ENCODE results near the gene HPSE2. TPM values are rescaled to one million over a fixed set of nuclear protein-coding genes. Genes with fewer than 3 reads are reported as not detected.

The HPSE2 gene
- total and polyA plus RNA-seq, 2 experiments from 2014 or later, result 0.10 to 0.24 TPM

DNA sequence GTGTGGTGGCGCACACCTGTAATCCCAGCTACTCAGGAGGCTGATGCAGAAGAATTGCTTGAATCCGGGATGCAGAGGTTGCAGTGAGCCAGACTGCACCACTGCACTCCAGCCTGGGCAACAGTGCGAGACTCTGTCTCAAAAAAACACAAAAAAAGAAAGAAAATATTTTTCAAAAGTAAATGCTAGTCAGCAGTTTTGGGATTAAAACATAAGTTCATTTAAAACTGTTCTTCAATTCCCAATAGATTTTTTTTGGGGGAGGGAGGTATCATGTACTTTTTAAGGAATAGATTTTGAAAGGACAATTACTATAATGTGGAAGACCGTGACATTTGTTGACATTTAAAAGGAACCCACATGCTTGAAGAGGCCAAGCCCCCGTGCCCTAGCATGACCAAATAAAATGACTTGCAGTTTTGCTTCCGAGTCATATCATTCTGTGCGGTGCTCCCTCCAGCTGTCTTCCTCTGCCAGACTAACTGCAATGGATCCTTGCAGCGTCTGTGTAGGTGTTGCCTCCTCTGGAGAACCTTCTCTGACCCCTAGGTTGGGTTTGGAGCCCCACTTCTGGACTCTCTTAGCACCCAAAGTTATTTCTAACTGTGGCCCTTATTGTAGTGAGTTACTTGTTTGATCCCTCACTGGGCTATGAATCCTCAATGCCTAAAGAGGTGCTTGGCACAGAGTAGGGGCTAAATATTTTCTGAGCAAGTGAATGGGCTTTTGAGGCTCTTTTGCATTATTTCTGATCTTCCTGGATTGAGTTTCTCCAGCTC is 771.5 kb downstream of the HPSE2 start:
- no peak for DNase-seq (ENCODE audit: low spot score)
- Histone ChIP-seq H3K4me3 (no peak overlapping the region), H2AFZ (no peak overlapping the region), H3K9me2 (ENCODE audit: insufficient read depth) (no peaks in the 10 kb centered on the region), H3F3A (replicated peaks; ENCODE audit: low read depth) (no peaks in the 10 kb centered on the region), H3K36me3 (ENCODE audit: insufficient read depth) (no peaks in the 10 kb centered on the region), H4K20me1 (replicated peaks; ENCODE audit: insufficient read depth) (no peaks in the 10 kb centered on the region), H3K79me2 (replicated peaks; ENCODE audit: insufficient read depth) (no peaks in the 10 kb centered on the region), H3K27ac (ENCODE audit: low read depth) (no peak overlapping the region), H3K4me2 (no peak overlapping the region), H3K4me1 (ENCODE audit: insufficient read depth) (no peaks in the 10 kb centered on the region), H3K27me3 (ENCODE audit: insufficient read depth) (peaks cover 15% of the 10 kb centered on the region; the same call in 1 of the 2 replicates)
- Mint-ChIP-seq H3K36me3 (ENCODE audit: low read depth) (no peaks in the 10 kb centered on the region), H3K27ac (no peak overlapping the region), H3K4me1 (peaks cover 11% of the 10 kb centered on the region), H3K27me3 (ENCODE audit: insufficient read depth, low read depth, poor library complexity) (peaks cover 12% of the 10 kb centered on the region), H3K4me3 (no peak overlapping the region), H3K9me3 (no peaks in the 10 kb centered on the region)
- ATAC-seq, result no peak
- TF ChIP-seq CREB1 (CRISPR knock-in tag; IDR thresholded peaks at IDR 0.05; ENCODE audit: low read depth) (no peak), JUNB (IDR thresholded peaks at IDR 0.05; ENCODE audit: unreplicated experiment) (no peak), ZNF331 (CRISPR knock-in tag; IDR thresholded peaks at IDR 0.05; ENCODE audit: low read depth) (no peak), EZH2 (IDR thresholded peaks at IDR 0.05; ENCODE audit: low read depth, unreplicated experiment) (no peak), STAT1 (IDR thresholded peaks at IDR 0.05; ENCODE audit: unreplicated experiment) (no peak), POLR2AphosphoS5 (IDR thresholded peaks at IDR 0.05; ENCODE audit: low read depth) (no peak), ZNF114 (CRISPR knock-in tag; IDR thresholded peaks at IDR 0.05) (no peak), EZH2phosphoT487 (IDR thresholded peaks at IDR 0.05; ENCODE audit: unreplicated experiment) (no peak), NANOG (IDR thresholded peaks at IDR 0.05; ENCODE audit: borderline replicate concordance) (no peak)
- TF ChIP-seq, protein P1, sequence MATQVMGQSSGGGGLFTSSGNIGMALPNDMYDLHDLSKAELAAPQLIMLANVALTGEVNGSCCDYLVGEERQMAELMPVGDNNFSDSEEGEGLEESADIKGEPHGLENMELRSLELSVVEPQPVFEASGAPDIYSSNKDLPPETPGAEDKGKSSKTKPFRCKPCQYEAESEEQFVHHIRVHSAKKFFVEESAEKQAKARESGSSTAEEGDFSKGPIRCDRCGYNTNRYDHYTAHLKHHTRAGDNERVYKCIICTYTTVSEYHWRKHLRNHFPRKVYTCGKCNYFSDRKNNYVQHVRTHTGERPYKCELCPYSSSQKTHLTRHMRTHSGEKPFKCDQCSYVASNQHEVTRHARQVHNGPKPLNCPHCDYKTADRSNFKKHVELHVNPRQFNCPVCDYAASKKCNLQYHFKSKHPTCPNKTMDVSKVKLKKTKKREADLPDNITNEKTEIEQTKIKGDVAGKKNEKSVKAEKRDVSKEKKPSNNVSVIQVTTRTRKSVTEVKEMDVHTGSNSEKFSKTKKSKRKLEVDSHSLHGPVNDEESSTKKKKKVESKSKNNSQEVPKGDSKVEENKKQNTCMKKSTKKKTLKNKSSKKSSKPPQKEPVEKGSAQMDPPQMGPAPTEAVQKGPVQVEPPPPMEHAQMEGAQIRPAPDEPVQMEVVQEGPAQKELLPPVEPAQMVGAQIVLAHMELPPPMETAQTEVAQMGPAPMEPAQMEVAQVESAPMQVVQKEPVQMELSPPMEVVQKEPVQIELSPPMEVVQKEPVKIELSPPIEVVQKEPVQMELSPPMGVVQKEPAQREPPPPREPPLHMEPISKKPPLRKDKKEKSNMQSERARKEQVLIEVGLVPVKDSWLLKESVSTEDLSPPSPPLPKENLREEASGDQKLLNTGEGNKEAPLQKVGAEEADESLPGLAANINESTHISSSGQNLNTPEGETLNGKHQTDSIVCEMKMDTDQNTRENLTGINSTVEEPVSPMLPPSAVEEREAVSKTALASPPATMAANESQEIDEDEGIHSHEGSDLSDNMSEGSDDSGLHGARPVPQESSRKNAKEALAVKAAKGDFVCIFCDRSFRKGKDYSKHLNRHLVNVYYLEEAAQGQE (IDR thresholded peaks at IDR 0.05; ENCODE audit: unreplicated experiment), result no peak
- TF ChIP-seq, protein P2, sequence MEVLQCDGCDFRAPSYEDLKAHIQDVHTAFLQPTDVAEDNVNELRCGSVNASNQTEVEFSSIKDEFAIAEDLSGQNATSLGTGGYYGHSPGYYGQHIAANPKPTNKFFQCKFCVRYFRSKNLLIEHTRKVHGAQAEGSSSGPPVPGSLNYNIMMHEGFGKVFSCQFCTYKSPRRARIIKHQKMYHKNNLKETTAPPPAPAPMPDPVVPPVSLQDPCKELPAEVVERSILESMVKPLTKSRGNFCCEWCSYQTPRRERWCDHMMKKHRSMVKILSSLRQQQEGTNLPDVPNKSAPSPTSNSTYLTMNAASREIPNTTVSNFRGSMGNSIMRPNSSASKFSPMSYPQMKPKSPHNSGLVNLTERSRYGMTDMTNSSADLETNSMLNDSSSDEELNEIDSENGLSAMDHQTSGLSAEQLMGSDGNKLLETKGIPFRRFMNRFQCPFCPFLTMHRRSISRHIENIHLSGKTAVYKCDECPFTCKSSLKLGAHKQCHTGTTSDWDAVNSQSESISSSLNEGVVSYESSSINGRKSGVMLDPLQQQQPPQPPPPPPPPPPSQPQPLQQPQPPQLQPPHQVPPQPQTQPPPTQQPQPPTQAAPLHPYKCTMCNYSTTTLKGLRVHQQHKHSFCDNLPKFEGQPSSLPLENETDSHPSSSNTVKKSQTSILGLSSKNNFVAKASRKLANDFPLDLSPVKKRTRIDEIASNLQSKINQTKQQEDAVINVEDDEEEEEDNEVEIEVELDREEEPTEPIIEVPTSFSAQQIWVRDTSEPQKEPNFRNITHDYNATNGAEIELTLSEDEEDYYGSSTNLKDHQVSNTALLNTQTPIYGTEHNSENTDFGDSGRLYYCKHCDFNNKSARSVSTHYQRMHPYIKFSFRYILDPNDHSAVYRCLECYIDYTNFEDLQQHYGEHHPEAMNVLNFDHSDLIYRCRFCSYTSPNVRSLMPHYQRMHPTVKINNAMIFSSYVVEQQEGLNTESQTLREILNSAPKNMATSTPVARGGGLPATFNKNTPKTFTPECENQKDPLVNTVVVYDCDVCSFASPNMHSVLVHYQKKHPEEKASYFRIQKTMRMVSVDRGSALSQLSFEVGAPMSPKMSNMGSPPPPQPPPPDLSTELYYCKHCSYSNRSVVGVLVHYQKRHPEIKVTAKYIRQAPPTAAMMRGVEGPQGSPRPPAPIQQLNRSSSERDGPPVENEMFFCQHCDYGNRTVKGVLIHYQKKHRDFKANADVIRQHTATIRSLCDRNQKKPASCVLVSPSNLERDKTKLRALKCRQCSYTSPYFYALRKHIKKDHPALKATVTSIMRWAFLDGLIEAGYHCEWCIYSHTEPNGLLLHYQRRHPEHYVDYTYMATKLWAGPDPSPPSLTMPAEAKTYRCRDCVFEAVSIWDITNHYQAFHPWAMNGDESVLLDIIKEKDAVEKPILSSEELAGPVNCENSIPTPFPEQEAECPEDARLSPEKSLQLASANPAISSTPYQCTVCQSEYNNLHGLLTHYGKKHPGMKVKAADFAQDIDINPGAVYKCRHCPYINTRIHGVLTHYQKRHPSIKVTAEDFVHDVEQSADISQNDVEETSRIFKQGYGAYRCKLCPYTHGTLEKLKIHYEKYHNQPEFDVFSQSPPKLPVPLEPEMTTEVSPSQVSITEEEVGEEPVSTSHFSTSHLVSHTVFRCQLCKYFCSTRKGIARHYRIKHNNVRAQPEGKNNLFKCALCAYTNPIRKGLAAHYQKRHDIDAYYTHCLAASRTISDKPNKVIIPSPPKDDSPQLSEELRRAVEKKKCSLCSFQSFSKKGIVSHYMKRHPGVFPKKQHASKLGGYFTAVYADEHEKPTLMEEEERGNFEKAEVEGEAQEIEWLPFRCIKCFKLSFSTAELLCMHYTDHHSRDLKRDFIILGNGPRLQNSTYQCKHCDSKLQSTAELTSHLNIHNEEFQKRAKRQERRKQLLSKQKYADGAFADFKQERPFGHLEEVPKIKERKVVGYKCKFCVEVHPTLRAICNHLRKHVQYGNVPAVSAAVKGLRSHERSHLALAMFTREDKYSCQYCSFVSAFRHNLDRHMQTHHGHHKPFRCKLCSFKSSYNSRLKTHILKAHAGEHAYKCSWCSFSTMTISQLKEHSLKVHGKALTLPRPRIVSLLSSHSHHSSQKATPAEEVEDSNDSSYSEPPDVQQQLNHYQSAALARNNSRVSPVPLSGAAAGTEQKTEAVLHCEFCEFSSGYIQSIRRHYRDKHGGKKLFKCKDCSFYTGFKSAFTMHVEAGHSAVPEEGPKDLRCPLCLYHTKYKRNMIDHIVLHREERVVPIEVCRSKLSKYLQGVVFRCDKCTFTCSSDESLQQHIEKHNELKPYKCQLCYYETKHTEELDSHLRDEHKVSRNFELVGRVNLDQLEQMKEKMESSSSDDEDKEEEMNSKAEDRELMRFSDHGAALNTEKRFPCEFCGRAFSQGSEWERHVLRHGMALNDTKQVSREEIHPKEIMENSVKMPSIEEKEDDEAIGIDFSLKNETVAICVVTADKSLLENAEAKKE (CRISPR knock-in tag; IDR thresholded peaks at IDR 0.05), result no peak
- TF ChIP-seq, protein P3, sequence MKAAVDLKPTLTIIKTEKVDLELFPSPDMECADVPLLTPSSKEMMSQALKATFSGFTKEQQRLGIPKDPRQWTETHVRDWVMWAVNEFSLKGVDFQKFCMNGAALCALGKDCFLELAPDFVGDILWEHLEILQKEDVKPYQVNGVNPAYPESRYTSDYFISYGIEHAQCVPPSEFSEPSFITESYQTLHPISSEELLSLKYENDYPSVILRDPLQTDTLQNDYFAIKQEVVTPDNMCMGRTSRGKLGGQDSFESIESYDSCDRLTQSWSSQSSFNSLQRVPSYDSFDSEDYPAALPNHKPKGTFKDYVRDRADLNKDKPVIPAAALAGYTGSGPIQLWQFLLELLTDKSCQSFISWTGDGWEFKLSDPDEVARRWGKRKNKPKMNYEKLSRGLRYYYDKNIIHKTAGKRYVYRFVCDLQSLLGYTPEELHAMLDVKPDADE (IDR thresholded peaks at IDR 0.05), result no peak
- TF ChIP-seq, protein P4, sequence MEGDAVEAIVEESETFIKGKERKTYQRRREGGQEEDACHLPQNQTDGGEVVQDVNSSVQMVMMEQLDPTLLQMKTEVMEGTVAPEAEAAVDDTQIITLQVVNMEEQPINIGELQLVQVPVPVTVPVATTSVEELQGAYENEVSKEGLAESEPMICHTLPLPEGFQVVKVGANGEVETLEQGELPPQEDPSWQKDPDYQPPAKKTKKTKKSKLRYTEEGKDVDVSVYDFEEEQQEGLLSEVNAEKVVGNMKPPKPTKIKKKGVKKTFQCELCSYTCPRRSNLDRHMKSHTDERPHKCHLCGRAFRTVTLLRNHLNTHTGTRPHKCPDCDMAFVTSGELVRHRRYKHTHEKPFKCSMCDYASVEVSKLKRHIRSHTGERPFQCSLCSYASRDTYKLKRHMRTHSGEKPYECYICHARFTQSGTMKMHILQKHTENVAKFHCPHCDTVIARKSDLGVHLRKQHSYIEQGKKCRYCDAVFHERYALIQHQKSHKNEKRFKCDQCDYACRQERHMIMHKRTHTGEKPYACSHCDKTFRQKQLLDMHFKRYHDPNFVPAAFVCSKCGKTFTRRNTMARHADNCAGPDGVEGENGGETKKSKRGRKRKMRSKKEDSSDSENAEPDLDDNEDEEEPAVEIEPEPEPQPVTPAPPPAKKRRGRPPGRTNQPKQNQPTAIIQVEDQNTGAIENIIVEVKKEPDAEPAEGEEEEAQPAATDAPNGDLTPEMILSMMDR (conservative IDR thresholded peaks at IDR 0.05; ENCODE audit: low read depth in 2 of 2), result no peak

Data from GM23338 (cell line).